A549 treated with CORT108297 at 1 μM for 4 hours (cell line): Measurements from ENCODE around the gene ATCAY. TPM values are rescaled to one million over a fixed set of nuclear protein-coding genes. Genes with fewer than 3 reads are reported as not detected.

Experiments used
- total RNA-seq: library from RNA; stranded (reverse); fragments of 200-300 nt; extraction: Qiagen RNA extraction; gene quantifications from 5 replicates; pipeline ENCODE4 v1.2.3, GENCODE V29; 2022

The ATCAY gene
- total RNA-seq = 0.07 to 0.21 TPM (median 0.13 TPM) in 5 replicates

GRCh38 chr19:3880471-3881271 lies at the start of gene ATCAY:
ATCAY (plus strand) TSS chr19:3880685; CDS start chr19:3885768, 5,083 bp downstream.

GRCh38 chr19:3868770-3869456 lies 11.6 kb upstream of the ATCAY start, which contains the start of gene ZFR2:
ZFR2 (minus strand) TSS chr19:3869038; CDS start chr19:3869017, 21 bp downstream.

GRCh38 chr19:3932931-3933810 lies 52.7 kb downstream of the ATCAY start, which contains the start of gene NMRK2:
NMRK2 (plus strand) TSS chr19:3933069; CDS start chr19:3933672, 603 bp downstream.

GRCh38 chr19:3970808-3971598 lies 90.5 kb downstream of the ATCAY start, which contains the start of gene DAPK3:
DAPK3 (minus strand) TSS chr19:3971099; CDS start chr19:3969735, 1,364 bp downstream.

Other genes with a start within 250 kb of the ATCAY start
- 9.7 to 13.8 TPM (median 12.6 TPM) in 5 replicates for gene PIP5K1C, start 180.2 kb upstream of the ATCAY start, total RNA-seq
- 0.29 to 0.53 TPM (median 0.33 TPM) in 5 replicates for gene TJP3, start 172.3 kb upstream of the ATCAY start, total RNA-seq
- 10.3 to 15.0 TPM (median 13.6 TPM) in 5 replicates for gene APBA3, start 119.0 kb upstream of the ATCAY start, total RNA-seq
- 62.7 to 78.3 TPM (median 63.6 TPM) in 5 replicates for gene MRPL54, start 118.0 kb upstream of the ATCAY start, total RNA-seq
- gene RAX2, start 108.5 kb upstream of the ATCAY start, total RNA-seq = not detected in 5 replicates
- gene MATK, start 94.3 kb upstream of the ATCAY start, total RNA-seq = 1.3 to 1.9 TPM (median 1.4 TPM) in 5 replicates
- 0.11 to 0.75 TPM (median 0.20 TPM) in 4 of 5 replicates, not detected in the other for gene ZFR2, start 11.6 kb upstream of the ATCAY start, total RNA-seq
- gene NMRK2, start 52.4 kb downstream of the ATCAY start, total RNA-seq = not detected in 5 replicates
- 46.5 to 53.2 TPM (median 49.7 TPM) in 5 replicates for gene DAPK3, start 90.4 kb downstream of the ATCAY start, total RNA-seq
- 849 to 1,108 TPM (median 1,071 TPM) in 5 replicates for gene EEF2, start 104.8 kb downstream of the ATCAY start, total RNA-seq
- 15.9 to 19.3 TPM (median 17.8 TPM) in 5 replicates for gene PIAS4, start 127.1 kb downstream of the ATCAY start, total RNA-seq
- 12.4 to 22.0 TPM (median 18.4 TPM) in 5 replicates for gene ZBTB7A, start 186.2 kb downstream of the ATCAY start, total RNA-seq
- gene MAP2K2, start 243.4 kb downstream of the ATCAY start, total RNA-seq = 109 to 160 TPM (median 150 TPM) in 5 replicates